PC-9 (cell line): ENCODE data around the gene ABHD3.

Experiments used
- CTCF ChIP-seq: fragments of 200-600 bp; sonication (generic); conservative IDR thresholded peaks from 2 replicates; pipeline ENCODE4 v1.6.1; 2017; ENCODE audit warnings: mixed run types, antibody characterized with exemption, mild to moderate bottlenecking, moderate library complexity
- EZH2 ChIP-seq: fragments of 200-600 bp; sonication (generic); IDR thresholded peaks from 2 replicates; pipeline ENCODE4 v1.8.0; 2017; ENCODE audit warnings: antibody characterized with exemption, low read depth

GRCh38 chr18:21689736-21690135, 14.8 kb downstream of the ABHD3 start:
- no peak for TF ChIP-seq CTCF
- TF ChIP-seq EZH2: no peak
